ENCODE results near the gene DRD3. TPM values are rescaled to one million over a fixed set of nuclear protein-coding genes. Genes with fewer than 3 reads are reported as not detected.

The DRD3 gene
- total and polyA plus RNA-seq, 2 experiments from 2014 or later = not detected

DNA sequence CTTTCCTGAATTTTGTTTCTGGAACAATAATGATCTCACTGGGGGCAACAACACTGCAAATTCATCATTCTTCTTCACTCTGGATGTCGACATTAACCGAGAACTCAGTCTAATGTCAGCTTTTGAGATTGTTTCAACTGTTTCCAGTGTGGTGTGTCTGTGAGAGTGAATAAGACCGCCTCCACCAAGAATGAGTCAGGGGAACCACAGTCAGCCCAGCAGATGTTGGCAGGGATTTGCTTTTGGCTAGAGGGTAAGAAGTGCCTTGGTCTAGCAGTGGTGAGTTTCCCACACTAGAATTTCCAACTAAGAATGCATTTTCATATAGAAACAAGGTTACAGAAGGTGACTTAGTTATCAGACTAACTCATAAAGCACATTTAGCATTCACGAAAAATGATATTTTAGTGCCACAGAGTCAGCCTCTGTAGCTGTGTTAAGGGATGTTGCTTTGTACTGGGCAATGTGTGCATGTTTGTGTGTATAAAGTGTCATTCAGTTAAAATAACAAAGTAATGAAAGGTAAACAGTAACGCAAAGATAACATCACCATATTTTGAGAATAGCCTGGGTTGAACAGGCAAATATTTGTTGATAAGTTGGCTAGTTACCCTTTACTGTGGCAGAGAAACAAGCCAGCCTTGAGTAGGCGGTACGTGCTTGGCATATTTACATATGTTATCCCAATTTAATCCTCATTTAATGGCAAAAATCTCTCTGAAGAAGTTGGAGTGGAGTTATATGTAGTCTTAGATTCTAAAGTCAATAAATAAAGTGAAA lies 33.8 kb downstream of the DRD3 start:
- Histone ChIP-seq H3K4me3 (peak overlapping the region; percentile 17; the same call in 1 of the 2 replicates), H3K27ac (peak overlapping the region; percentile 76), H2AFZ (peak overlapping the region; percentile 55), H3K4me2 (ENCODE audit: unreplicated experiment) (peak overlapping the region; percentile 53), H3K9me2 (ENCODE audit: insufficient read depth) (no peaks in the 10 kb centered on the region), H3K4me1 (ENCODE audit: insufficient read depth) (peaks cover 24% of the 10 kb centered on the region), H3K27me3 (replicated peaks; ENCODE audit: insufficient read depth) (no peaks in the 10 kb centered on the region), H4K20me1 (ENCODE audit: insufficient read depth) (no peaks in the 10 kb centered on the region), H3K79me2 (ENCODE audit: insufficient read depth) (no peaks in the 10 kb centered on the region), H3K9me3 (ENCODE audit: low read depth) (no peaks in the 10 kb centered on the region), H3F3A (ENCODE audit: insufficient read depth) (peaks cover 24% of the 10 kb centered on the region), H3K9ac (peak overlapping the region; percentile 34), H3K36me3 (ENCODE audit: low read depth) (no peaks in the 10 kb centered on the region)
- WGBS, 2 experiments (ENCODE audit: low coverage in 1 of 2, low lambda C conversion rate in 2 of 2, missing lambda C conversion rate in 2 of 2) = 35 to 36% methylated on average over 7 of the region's 7 CpGs
- TF ChIP-seq EZH2phosphoT487 (IDR thresholded peaks at IDR 0.05; ENCODE audit: insufficient read depth, low read depth) (no peak), EZH2 (IDR thresholded peaks at IDR 0.05; ENCODE audit: insufficient read depth, poor library complexity, severe bottlenecking) (no peak)
- in situ Hi-C loops (cut with MboI) = no loop called here
- DNase-seq = peak; percentile 96

DNA sequence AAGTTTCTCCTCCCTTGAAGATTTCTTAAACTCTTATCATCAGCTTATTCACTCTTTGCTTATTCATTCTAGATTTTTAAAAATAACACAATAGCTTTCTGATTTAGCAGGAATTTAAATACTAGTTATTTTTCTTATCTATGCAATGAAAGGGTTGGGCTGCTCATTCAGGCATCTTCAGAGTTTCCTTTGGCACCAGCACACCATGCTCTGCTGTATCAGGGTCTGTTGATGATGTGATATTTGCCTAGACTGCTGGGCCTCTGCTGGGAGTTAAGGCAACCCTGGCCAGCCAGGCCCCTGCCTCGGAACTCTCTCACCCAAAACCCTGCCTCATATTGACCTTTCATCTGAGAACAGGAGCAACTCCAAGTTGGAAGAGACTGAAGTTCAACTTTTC lies 35.0 kb downstream of the DRD3 start:
- no peak overlapping the region for H3K4me2 ChIP-seq (ENCODE audit: unreplicated experiment)
- peaks cover 24% of the 10 kb centered on the region for H3F3A ChIP-seq (ENCODE audit: insufficient read depth)
- TF ChIP-seq EZH2 (IDR thresholded peaks at IDR 0.05; ENCODE audit: insufficient read depth, poor library complexity, severe bottlenecking) (no peak), EZH2phosphoT487 (IDR thresholded peaks at IDR 0.05; ENCODE audit: insufficient read depth, low read depth) (no peak)
- no peaks in the 10 kb centered on the region for H3K36me3 ChIP-seq (ENCODE audit: low read depth)
- no peaks in the 10 kb centered on the region for H3K27me3 ChIP-seq (replicated peaks; ENCODE audit: insufficient read depth)
- no peaks in the 10 kb centered on the region for H3K79me2 ChIP-seq (ENCODE audit: insufficient read depth)
- WGBS, 2 experiments (ENCODE audit: low coverage in 1 of 2, low lambda C conversion rate in 2 of 2, missing lambda C conversion rate in 2 of 2) = 96 to 100% methylated on average over 1 of the region's 1 CpG
- H2AFZ ChIP-seq = peak overlapping the region; percentile 55; the same call in 1 of the 2 replicates
- H4K20me1 ChIP-seq (ENCODE audit: insufficient read depth) = no peaks in the 10 kb centered on the region
- H3K4me1 ChIP-seq (ENCODE audit: insufficient read depth) = peaks cover 24% of the 10 kb centered on the region
- H3K9me3 ChIP-seq (ENCODE audit: low read depth) = no peaks in the 10 kb centered on the region
- DNase-seq = peak; percentile 21
- H3K9me2 ChIP-seq (ENCODE audit: insufficient read depth) = no peaks in the 10 kb centered on the region
- in situ Hi-C loops (cut with MboI) = no loop called here
- H3K4me3 ChIP-seq = no peak overlapping the region
- peak overlapping the region; percentile 76; the same call in 1 of the 2 replicates for H3K27ac ChIP-seq
- H3K9ac ChIP-seq = no peak overlapping the region

DNA sequence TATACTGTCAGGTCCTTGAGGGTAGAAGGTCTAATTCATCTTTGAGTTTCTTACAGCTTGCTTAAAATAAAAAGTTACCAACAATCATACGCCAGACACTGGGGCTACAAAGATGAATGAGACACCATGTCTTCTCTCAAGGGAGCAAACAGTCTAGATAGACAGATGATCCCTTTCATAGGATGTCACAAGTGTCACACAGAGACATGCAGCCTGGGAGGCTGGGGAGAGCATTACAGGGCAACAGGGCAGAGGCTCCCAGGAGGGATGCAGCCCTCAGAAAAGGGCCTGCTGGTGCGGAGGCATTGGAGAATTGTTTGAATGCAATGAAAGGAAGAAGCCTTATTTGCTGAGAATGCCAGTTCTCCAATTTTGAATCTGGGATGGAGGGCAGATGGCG lies 39.0 kb downstream of the DRD3 start:
- 87 to 94% methylated on average over 3 of the region's 3 CpGs for WGBS, 2 experiments (ENCODE audit: low coverage in 1 of 2, low lambda C conversion rate in 2 of 2, missing lambda C conversion rate in 2 of 2)
- no peaks in the 10 kb centered on the region for H3K36me3 ChIP-seq (ENCODE audit: low read depth)
- H3K9me2 ChIP-seq (ENCODE audit: insufficient read depth) = no peaks in the 10 kb centered on the region
- in situ Hi-C loops (cut with MboI) = no loop called here
- no peaks in the 10 kb centered on the region for H3K9me3 ChIP-seq (ENCODE audit: low read depth)
- H3K4me3 ChIP-seq = no peak overlapping the region
- peaks cover 18% of the 10 kb centered on the region for H3F3A ChIP-seq (ENCODE audit: insufficient read depth)
- H3K9ac ChIP-seq = no peak overlapping the region
- DNase-seq = no peak
- TF ChIP-seq EZH2 (IDR thresholded peaks at IDR 0.05; ENCODE audit: insufficient read depth, poor library complexity, severe bottlenecking) (no peak), EZH2phosphoT487 (IDR thresholded peaks at IDR 0.05; ENCODE audit: insufficient read depth, low read depth) (no peak)
- no peak overlapping the region for H2AFZ ChIP-seq
- peaks cover 18% of the 10 kb centered on the region for H3K4me1 ChIP-seq (ENCODE audit: insufficient read depth)
- H3K27me3 ChIP-seq (replicated peaks; ENCODE audit: insufficient read depth) = no peaks in the 10 kb centered on the region
- no peak overlapping the region for H3K4me2 ChIP-seq (ENCODE audit: unreplicated experiment)
- no peaks in the 10 kb centered on the region for H4K20me1 ChIP-seq (ENCODE audit: insufficient read depth)
- no peaks in the 10 kb centered on the region for H3K79me2 ChIP-seq (ENCODE audit: insufficient read depth)
- H3K27ac ChIP-seq = no peak overlapping the region

- Histone ChIP-seq H3K79me2 (ENCODE audit: insufficient read depth) (no peaks in the 10 kb centered on the region), H3K9me2 (ENCODE audit: insufficient read depth) (no peaks in the 10 kb centered on the region), H3K4me3 (no peak overlapping the region), H3K27ac (no peak overlapping the region), H3K27me3 (replicated peaks; ENCODE audit: insufficient read depth) (no peaks in the 10 kb centered on the region), H3F3A (ENCODE audit: insufficient read depth) (no peaks in the 10 kb centered on the region), H2AFZ (no peak overlapping the region), H3K9me3 (ENCODE audit: low read depth) (no peaks in the 10 kb centered on the region), H3K36me3 (ENCODE audit: low read depth) (no peaks in the 10 kb centered on the region), H4K20me1 (ENCODE audit: insufficient read depth) (no peaks in the 10 kb centered on the region), H3K4me1 (ENCODE audit: insufficient read depth) (no peaks in the 10 kb centered on the region), H3K9ac (no peak overlapping the region), H3K4me2 (ENCODE audit: unreplicated experiment) (no peak overlapping the region)
- no peak for DNase-seq
- WGBS, 2 experiments (ENCODE audit: low coverage in 1 of 2, low lambda C conversion rate in 2 of 2, missing lambda C conversion rate in 2 of 2) = 93 to 94% methylated on average over 3 of the region's 3 CpGs
- no peak for TF ChIP-seq EZH2phosphoT487 (IDR thresholded peaks at IDR 0.05; ENCODE audit: insufficient read depth, low read depth)
- no peak for TF ChIP-seq EZH2 (IDR thresholded peaks at IDR 0.05; ENCODE audit: insufficient read depth, poor library complexity, severe bottlenecking)
- in situ Hi-C loops (cut with MboI) = no loop called here
Measured at GRCh38 chr3:114133947-114134346, 44.9 kb downstream of the DRD3 start.

Measured in GM23248 (cell line).